CD14-positive monocyte (primary cell): ENCODE results near the gene CEND1. TPM values are rescaled to one million over a fixed set of nuclear protein-coding genes. Genes with fewer than 3 reads are reported as not detected.
A peak's percentile ranks its signal among the peaks of the same experiment; 100 is the strongest.

Source experiments
- DNase-seq, 3 donors: peaks; one replicate each; pipeline ENCODE4 v3.0.0-alpha.2; 2011 to 2022
- H2AFZ ChIP-seq: 2 replicates; pipeline ENCODE4 v1.6.0; 2012; ENCODE audit warnings: mild to moderate bottlenecking, low read depth, low read length, inconsistent platforms; ENCODE audit not compliant: insufficient read depth, poor library complexity, severe bottlenecking
- H3K27ac ChIP-seq, 2 donors: 1 replicate in 1 of 2; 2 replicates in 1 of 2; pipeline ENCODE4 v1.5.1; 2012 to 2013; ENCODE audit warnings: low read length in 2 of 2, control low read depth in 1 of 2, inconsistent platforms in 1 of 2, low read depth in 1 of 2, mild to moderate bottlenecking in 1 of 2
- H3K27me3 ChIP-seq, 2 donors: one replicate each; pipeline versions ENCODE4 v1.6.0 to v1.6.1; 2011 to 2013; ENCODE audit warnings: low read length in 2 of 2; ENCODE audit not compliant: control insufficient read depth in 2 of 2, insufficient read depth in 2 of 2
- H3K36me3 ChIP-seq, 2 donors: replicated peaks in 1 of 2; 1 replicate in 1 of 2; 2 replicates in 1 of 2; pipeline versions ENCODE4 v1.5.1 to v1.6.1; 2012 to 2013; ENCODE audit warnings: low read length in 2 of 2, control low read depth in 1 of 2, inconsistent platforms in 1 of 2, mild to moderate bottlenecking in 1 of 2; ENCODE audit not compliant: insufficient read depth in 2 of 2, control insufficient read depth in 1 of 2
- H3K4me1 ChIP-seq, 2 donors: 1 replicate in 1 of 2; 2 replicates in 1 of 2; pipeline versions ENCODE4 v1.5.1 to v1.6.1; 2012 to 2013; ENCODE audit warnings: low read length in 2 of 2, control low read depth in 1 of 2, inconsistent platforms in 1 of 2, mild to moderate bottlenecking in 1 of 2, moderate library complexity in 1 of 2; ENCODE audit not compliant: insufficient read depth in 2 of 2, control insufficient read depth in 1 of 2
- H3K4me2 ChIP-seq: replicated peaks from 2 replicates; pipeline ENCODE3; 2012; ENCODE audit warnings: low read length, moderate library complexity, mild to moderate bottlenecking; ENCODE audit not compliant: poor library complexity, severe bottlenecking; ENCODE audit errors: extremely low read depth
- H3K4me3 ChIP-seq, 3 experiments: fragments of 200-600 bp in 1 of 3; sonication (generic) in 1 of 3; replicated peaks in 1 of 3; 1 replicate in 2 of 3; 2 replicates in 1 of 3; pipeline ENCODE4 v1.5.1; 2011 to 2013; ENCODE audit warnings: low read length in 3 of 3, mild to moderate bottlenecking in 3 of 3, control low read depth in 2 of 3, low read depth in 2 of 3, inconsistent platforms in 1 of 3, moderate library complexity in 1 of 3
- H3K79me2 ChIP-seq: 2 replicates; pipeline ENCODE4 v1.6.0; 2012; ENCODE audit warnings: mild to moderate bottlenecking, control low read depth, inconsistent platforms, low read length, moderate library complexity; ENCODE audit not compliant: insufficient read depth
- H3K9ac ChIP-seq: 2 replicates; pipeline ENCODE4 v1.6.0; 2017; ENCODE audit warnings: low read length, mild to moderate bottlenecking; ENCODE audit not compliant: insufficient read depth, poor library complexity, severe bottlenecking
- H3K9me3 ChIP-seq, 2 donors: replicated peaks in 1 of 2; 1 replicate in 1 of 2; 2 replicates in 1 of 2; pipeline versions ENCODE4 v1.5.1 to v1.6.1; 2012 to 2013; ENCODE audit warnings: low read length in 2 of 2, control low read depth in 1 of 2; ENCODE audit not compliant: control insufficient read depth in 1 of 2, insufficient read depth in 1 of 2
- H4K20me1 ChIP-seq: 2 replicates; pipeline ENCODE4 v1.6.0; 2012; ENCODE audit warnings: mild to moderate bottlenecking, low read length, control low read depth, moderate library complexity; ENCODE audit not compliant: insufficient read depth
- H3K27ac Mint-ChIP-seq, 7 donors: one replicate each; pipeline ENCODE4 v1.8.0; 2020; ENCODE audit warnings: mild to moderate bottlenecking in 7 of 7, mixed read lengths in 7 of 7, moderate library complexity in 6 of 7, inconsistent platforms in 2 of 7
- H3K27me3 Mint-ChIP-seq, 3 donors: one replicate each; pipeline ENCODE4 v1.8.0; 2021 to 2022; ENCODE audit warnings: low read depth in 3 of 3, mild to moderate bottlenecking in 3 of 3, mixed read lengths in 3 of 3, moderate library complexity in 3 of 3, inconsistent platforms in 1 of 3
- H3K36me3 Mint-ChIP-seq, 2 donors: one replicate each; pipeline ENCODE4 v1.8.0; 2020; ENCODE audit warnings: mixed read lengths in 2 of 2, inconsistent platforms in 1 of 2, mild to moderate bottlenecking in 1 of 2
- H3K4me1 Mint-ChIP-seq: one replicate; pipeline ENCODE4 v1.8.0; 2020; ENCODE audit warnings: mild to moderate bottlenecking, mixed read lengths
- H3K4me3 Mint-ChIP-seq, 2 donors: one replicate each; pipeline ENCODE4 v1.8.0; 2020; ENCODE audit warnings: mild to moderate bottlenecking in 2 of 2, mixed read lengths in 2 of 2, moderate library complexity in 1 of 2
- H3K9me3 Mint-ChIP-seq, 7 donors: one replicate each; pipeline ENCODE4 v1.8.0; 2020 to 2022; ENCODE audit warnings: mixed read lengths in 7 of 7, mild to moderate bottlenecking in 6 of 7, moderate library complexity in 6 of 7, inconsistent platforms in 2 of 7
- CTCF ChIP-seq: fragments of 200-600 bp; IDR thresholded peaks from one replicate; pipeline ENCODE4 v1.8.0; 2022; ENCODE audit warnings: antibody characterized with exemption, mild to moderate bottlenecking
- WGBS: methylation state at CpG from one replicate; pipeline ENCODE4 v1.1.5; 2013; ENCODE audit warnings: missing lambda C conversion rate; ENCODE audit not compliant: insufficient coverage; 5-methylcytosine and 5-hydroxymethylcytosine counted together
- intact Hi-C, 2 donors: fragments of 100-400 bp; cut with micrococcal nuclease; formaldehyde crosslinking; loops; one replicate each; pipeline versions ENCODE4 v1.15.0 to v1.15.1; 2023
- polyA plus RNA-seq, 3 donors: library from polyadenylated mRNA; depleted of rRNA in 1 of 3; unstranded in 2 of 3; stranded (reverse) in 1 of 3; fragments of 300-500 nt in 2 of 3; fragments of >200 nt in 1 of 3; fragmentation: Illumina TruSeq in 2 of 3; gene quantifications; 1 replicate in 2 of 3; 2 replicates in 1 of 3; pipeline ENCODE4 v1.2.3, GENCODE V29; 2012 to 2021

CEND1 gene
- polyA plus RNA-seq, 3 donors: not detected

GRCh38 chr11:836274-836673, 46.4 kb upstream of the CEND1 start:
- no peak for DNase-seq
- H3K36me3 ChIP-seq: peaks cover 41 to 46% of the 10 kb centered on the region in 2 donors
- 99% methylated on average over 11 of the region's 14 CpGs for WGBS
- peaks cover 40% of the 10 kb centered on the region for H3K79me2 ChIP-seq
- no peak overlapping the region for H3K4me3 Mint-ChIP-seq
- no peak overlapping the region for H3K4me2 ChIP-seq
- no peak overlapping the region for H2AFZ ChIP-seq
- no peak overlapping the region for H3K27ac ChIP-seq
- H3K9me3 Mint-ChIP-seq: peaks cover 0 to 11% (median 0%) of the 10 kb centered on the region in 7 donors
- TF ChIP-seq CTCF: no peak
- H4K20me1 ChIP-seq: peaks cover 91% of the 10 kb centered on the region
- H3K27ac Mint-ChIP-seq: no peak overlapping the region
- H3K27me3 Mint-ChIP-seq: peaks cover 6 to 37% (median 11%) of the 10 kb centered on the region in 3 donors
- no peaks in the 10 kb centered on the region for H3K9me3 ChIP-seq
- H3K4me1 ChIP-seq: peaks cover 41 to 52% of the 10 kb centered on the region in 2 donors
- H3K27me3 ChIP-seq: peaks cover 3 to 22% of the 10 kb centered on the region in 2 donors
- peaks cover 45 to 48% of the 10 kb centered on the region in 2 donors for H3K36me3 Mint-ChIP-seq
- H3K4me3 ChIP-seq: no peak overlapping the region
- H3K9ac ChIP-seq: no peak overlapping the region
- peaks cover 46% of the 10 kb centered on the region for H3K4me1 Mint-ChIP-seq
- intact Hi-C loops: no loop called here

GRCh38 chr11:834371-835316, 44.8 kb upstream of the CEND1 start:
- Mint-ChIP-seq H3K4me3 (peak overlapping the region; percentile 84 to 87), H3K9me3 (peaks cover 0 to 14% (median 1%) of the 10 kb centered on the region in 7 donors), H3K36me3 (peaks cover 34% of the 10 kb centered on the region in 2 donors), H3K4me1 (peaks cover 46% of the 10 kb centered on the region), H3K27me3 (peaks cover 20 to 53% (median 26%) of the 10 kb centered on the region in 3 donors), H3K27ac (peak overlapping the region in 6 of 7 donors; percentile 75 to 95 (median 88))
- no peak overlapping the region for H2AFZ ChIP-seq
- DNase-seq: peak; percentile 74 to 88 (median 75)
- peaks cover 23% of the 10 kb centered on the region for H3K79me2 ChIP-seq
- TF ChIP-seq CTCF: no peak
- peaks cover 33 to 36% of the 10 kb centered on the region in 2 donors for H3K36me3 ChIP-seq
- peaks cover 50 to 53% of the 10 kb centered on the region in 2 donors for H3K4me1 ChIP-seq
- H3K4me3 ChIP-seq: peak overlapping the region; percentile 1 to 85 (median 18)
- H3K27me3 ChIP-seq: peaks cover 10 to 38% of the 10 kb centered on the region in 2 donors
- 18% methylated on average over 25 of the region's 31 CpGs for WGBS
- H3K27ac ChIP-seq: peak overlapping the region in 1 of 2 donors; percentile 71
- H3K9me3 ChIP-seq: no peaks in the 10 kb centered on the region
- H3K9ac ChIP-seq: peak overlapping the region; percentile 49
- intact Hi-C loops: loop anchor here in 1 of 2 donors (2.0 kb wide), 1 partner anchor 14 kb away; no protein-coding TSS in a partner anchor
- H3K4me2 ChIP-seq: peak overlapping the region; percentile 91
- H4K20me1 ChIP-seq: peaks cover 86% of the 10 kb centered on the region
